BLaER1 (cell line): ENCODE results near the gene NFE2L1.
A peak's percentile ranks its signal among the peaks of the same experiment; 100 is the strongest.

Experiments
- H3K27ac ChIP-seq: shearing (Covaris generic); formaldehyde crosslinking; 2 replicates; pipeline ENCODE4 v1.8.1; 2022
- H3K27me3 ChIP-seq: shearing (Covaris generic); formaldehyde crosslinking; 2 replicates; pipeline ENCODE4 v1.8.1; 2022
- H3K36me3 ChIP-seq: shearing (Covaris generic); formaldehyde crosslinking; 2 replicates; pipeline ENCODE4 v1.8.1; 2022
- H3K4me1 ChIP-seq: shearing (Covaris generic); formaldehyde crosslinking; 2 replicates; pipeline ENCODE4 v1.8.1; 2022
- H3K4me2 ChIP-seq: shearing (Covaris generic); formaldehyde crosslinking; 2 replicates; pipeline ENCODE4 v1.8.1; 2022
- H3K4me3 ChIP-seq: shearing (Covaris generic); formaldehyde crosslinking; 2 replicates; pipeline ENCODE4 v1.8.1; 2022
- H3K9ac ChIP-seq: shearing (Covaris generic); formaldehyde crosslinking; 2 replicates; pipeline ENCODE4 v1.8.1; 2022
- H3K9me3 ChIP-seq: shearing (Covaris generic); formaldehyde crosslinking; 2 replicates; pipeline ENCODE4 v1.8.1; 2022
- H4K20me1 ChIP-seq: shearing (Covaris generic); formaldehyde crosslinking; 2 replicates; pipeline ENCODE4 v1.8.1; 2022
- Cebpa-rat ChIP-seq: shearing (Covaris generic); IDR thresholded peaks from 2 replicates; pipeline ENCODE4 v1.8.1; 2022

The NFE2L1 gene

DNA sequence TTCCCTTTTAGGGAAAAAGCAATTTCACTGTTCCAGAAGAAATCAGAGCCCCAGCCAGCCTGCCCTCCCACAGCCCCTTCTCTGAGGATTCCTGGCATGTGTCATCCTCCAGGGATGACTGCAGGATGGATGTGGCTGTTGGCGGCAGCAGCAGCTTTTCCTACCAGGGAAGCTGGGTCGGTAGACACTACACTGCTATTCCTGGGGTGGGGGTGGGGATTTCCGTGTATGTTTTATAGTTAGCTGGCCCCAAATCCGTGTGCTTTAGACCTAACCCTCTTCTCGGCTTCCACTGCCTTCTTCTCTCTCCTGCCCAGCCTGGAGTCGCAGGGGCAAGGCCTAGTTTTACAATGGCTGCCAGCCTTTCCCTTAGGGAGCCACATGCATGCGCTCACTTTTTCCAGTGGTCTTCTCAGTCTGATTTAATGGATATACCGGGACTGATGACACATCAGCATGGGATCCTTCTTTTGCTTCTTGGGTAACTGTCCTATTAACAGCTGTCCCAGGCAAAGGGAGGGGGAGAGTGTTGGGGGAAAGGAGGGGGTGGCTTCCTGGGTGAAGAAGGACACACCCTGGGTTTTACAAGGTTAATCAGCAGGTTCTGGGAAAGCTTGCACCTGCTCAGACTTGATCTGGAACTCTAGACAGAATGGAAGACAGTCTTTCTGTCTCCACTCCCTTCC lies 2.7 kb upstream of the NFE2L1 start:
- Histone ChIP-seq H3K4me3 (no peak overlapping the region), H3K4me2 (no peak overlapping the region), H3K9me3 (no peaks in the 10 kb centered on the region), H3K27ac (no peak overlapping the region), H3K27me3 (no peaks in the 10 kb centered on the region), H3K36me3 (peaks cover 5% of the 10 kb centered on the region), H3K9ac (no peak overlapping the region), H3K4me1 (peaks cover 42% of the 10 kb centered on the region), H4K20me1 (peaks cover 19% of the 10 kb centered on the region)
- no peak for TF ChIP-seq Cebpa-rat

- peak overlapping the region; percentile 76 for H3K4me2 ChIP-seq
- H3K27ac ChIP-seq: no peak overlapping the region
- peaks cover 27% of the 10 kb centered on the region for H4K20me1 ChIP-seq
- H3K9me3 ChIP-seq: no peaks in the 10 kb centered on the region
- H3K9ac ChIP-seq: no peak overlapping the region
- peaks cover 13% of the 10 kb centered on the region for H3K36me3 ChIP-seq
- no peaks in the 10 kb centered on the region for H3K27me3 ChIP-seq
- no peak overlapping the region for H3K4me3 ChIP-seq
- TF ChIP-seq Cebpa-rat: no peak
- peaks cover 51% of the 10 kb centered on the region for H3K4me1 ChIP-seq
These were observed 1.9 kb upstream of the NFE2L1 start for GRCh38 chr17:48046296-48046695.

GRCh38 chr17:48047113-48047740 lies 932 bp upstream of the NFE2L1 start:
- H3K4me3 ChIP-seq: peak overlapping the region; percentile 89
- H3K36me3 ChIP-seq: peaks cover 22% of the 10 kb centered on the region
- peaks cover 60% of the 10 kb centered on the region for H3K4me1 ChIP-seq
- H4K20me1 ChIP-seq: peaks cover 36% of the 10 kb centered on the region
- H3K9ac ChIP-seq: peak overlapping the region; percentile 74
- peak overlapping the region; percentile 89 for H3K27ac ChIP-seq
- no peaks in the 10 kb centered on the region for H3K27me3 ChIP-seq
- no peak for TF ChIP-seq Cebpa-rat
- peak overlapping the region; percentile 76 for H3K4me2 ChIP-seq
- H3K9me3 ChIP-seq: no peaks in the 10 kb centered on the region

DNA sequence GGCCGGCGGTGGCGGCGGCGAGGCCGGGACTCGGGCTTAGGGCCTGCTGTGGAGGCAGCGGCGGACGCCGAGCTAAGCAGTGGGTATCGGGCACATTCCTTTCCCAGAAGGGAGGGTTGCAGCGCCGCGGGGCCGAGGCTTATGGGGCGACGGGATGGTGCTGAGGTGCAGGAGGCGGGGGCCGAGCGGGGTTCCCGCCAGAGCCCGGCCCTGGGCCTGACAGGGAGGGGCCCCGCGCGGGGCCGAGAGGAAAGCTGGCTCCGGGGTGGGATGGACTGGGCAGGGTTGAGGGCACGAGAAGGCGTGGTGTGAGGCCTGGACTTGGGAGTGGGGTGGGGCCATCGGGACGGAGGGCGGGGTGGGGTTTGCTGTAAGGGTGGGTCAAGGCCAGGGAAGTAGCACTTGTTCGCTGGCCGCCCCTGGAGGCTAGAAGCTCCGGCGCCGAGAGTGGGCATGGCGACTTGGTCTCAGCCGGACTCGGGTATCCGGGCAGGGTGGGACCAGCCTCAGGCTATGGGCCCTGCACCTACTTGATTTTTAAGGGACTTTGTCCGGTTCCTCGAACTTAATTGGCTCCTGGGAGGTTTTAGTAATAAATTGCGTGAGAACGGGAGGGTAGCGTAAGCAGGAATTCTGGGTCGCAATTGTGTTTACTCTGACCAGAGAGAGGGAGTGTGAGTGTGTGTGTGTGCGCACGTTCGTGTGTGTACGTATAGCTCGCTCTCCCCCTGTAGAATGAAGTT lies 396 bp downstream of the NFE2L1 start:
- Histone ChIP-seq H3K9ac (peak overlapping the region; percentile 91), H3K4me1 (peaks cover 65% of the 10 kb centered on the region), H3K4me2 (peak overlapping the region; percentile 94), H3K36me3 (peaks cover 36% of the 10 kb centered on the region), H3K9me3 (no peaks in the 10 kb centered on the region), H4K20me1 (peaks cover 50% of the 10 kb centered on the region), H3K27ac (peak overlapping the region; percentile 88), H3K27me3 (no peaks in the 10 kb centered on the region), H3K4me3 (peak overlapping the region; percentile 89)
- TF ChIP-seq Cebpa-rat: no peak

DNA sequence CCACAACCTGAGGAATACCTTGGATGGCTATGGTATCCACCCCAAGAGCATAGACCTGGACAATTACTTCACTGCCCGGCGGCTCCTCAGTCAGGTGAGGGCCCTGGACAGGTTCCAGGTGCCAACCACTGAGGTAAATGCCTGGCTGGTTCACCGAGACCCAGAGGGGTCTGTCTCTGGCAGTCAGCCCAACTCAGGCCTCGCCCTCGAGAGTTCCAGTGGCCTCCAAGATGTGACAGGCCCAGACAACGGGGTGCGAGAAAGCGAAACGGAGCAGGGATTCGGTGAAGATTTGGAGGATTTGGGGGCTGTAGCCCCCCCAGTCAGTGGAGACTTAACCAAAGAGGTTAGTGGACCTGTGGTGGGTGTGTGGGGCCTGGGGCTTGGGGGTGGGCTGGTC lies 3.1 kb downstream of the NFE2L1 start:
- Histone ChIP-seq H3K4me3 (no peak overlapping the region), H3K4me1 (peaks cover 80% of the 10 kb centered on the region), H3K27ac (no peak overlapping the region), H4K20me1 (peaks cover 76% of the 10 kb centered on the region), H3K36me3 (peaks cover 60% of the 10 kb centered on the region), H3K9ac (0 out of 2 replicates have a peak overlapping the region, but pooled peaks have one; percentile 91), H3K4me2 (peak overlapping the region; percentile 94), H3K9me3 (no peaks in the 10 kb centered on the region), H3K27me3 (no peaks in the 10 kb centered on the region)
- TF ChIP-seq Cebpa-rat: no peak

DNA sequence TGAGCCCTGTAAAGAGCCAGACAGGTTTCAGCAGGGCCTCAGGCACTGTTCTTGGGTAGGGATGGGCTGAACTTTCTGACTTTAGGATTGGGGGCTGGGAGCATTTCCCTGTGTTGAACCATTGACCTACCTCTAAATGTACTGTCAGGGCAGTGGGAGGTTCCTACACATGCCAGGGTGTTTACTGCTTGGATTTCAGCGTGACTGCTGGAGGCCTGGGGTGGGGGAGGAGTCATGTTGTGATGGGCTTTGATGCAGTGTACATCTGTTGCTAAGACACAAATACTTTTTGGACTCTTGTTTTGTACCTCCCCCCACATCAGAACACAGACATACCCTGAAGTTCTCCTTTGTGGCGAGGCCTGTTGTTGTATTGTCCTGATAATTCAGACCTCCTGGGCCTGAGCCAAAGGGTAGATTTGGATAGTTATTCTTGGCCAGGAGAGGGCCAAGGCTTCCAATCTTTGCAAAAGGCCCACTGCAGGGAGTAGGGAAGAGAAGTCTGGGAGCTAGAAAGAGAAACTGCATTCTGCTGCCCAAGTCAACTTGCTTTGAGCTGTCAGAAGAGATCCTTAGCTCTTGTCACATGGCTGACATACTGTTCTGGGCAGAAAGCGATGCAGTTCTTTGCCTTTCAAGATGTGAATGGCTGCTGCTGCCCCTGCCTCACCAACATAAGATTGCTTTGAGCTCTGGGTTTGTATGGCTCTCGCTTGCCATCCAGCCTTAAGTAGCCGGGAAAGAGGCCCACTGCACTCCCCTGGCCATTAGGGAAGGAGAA lies 3.7 kb downstream of the NFE2L1 start:
- H3K27me3 ChIP-seq: no peaks in the 10 kb centered on the region
- TF ChIP-seq Cebpa-rat: no peak
- H3K4me3 ChIP-seq: no peak overlapping the region
- H3K36me3 ChIP-seq: peaks cover 66% of the 10 kb centered on the region
- H4K20me1 ChIP-seq: peaks cover 82% of the 10 kb centered on the region
- peak overlapping the region; percentile 91 for H3K9ac ChIP-seq
- no peaks in the 10 kb centered on the region for H3K9me3 ChIP-seq
- H3K27ac ChIP-seq: no peak overlapping the region
- peak overlapping the region; percentile 94 for H3K4me2 ChIP-seq
- H3K4me1 ChIP-seq: peaks cover 74% of the 10 kb centered on the region

- Histone ChIP-seq H4K20me1 (peaks cover 95% of the 10 kb centered on the region), H3K27me3 (no peaks in the 10 kb centered on the region), H3K4me2 (peak overlapping the region; percentile 94), H3K9ac (peak overlapping the region; percentile 91), H3K9me3 (no peaks in the 10 kb centered on the region), H3K36me3 (peaks cover 79% of the 10 kb centered on the region), H3K27ac (peak overlapping the region; percentile 30; the same call in 1 of the 2 replicates), H3K4me3 (no peak overlapping the region), H3K4me1 (peaks cover 69% of the 10 kb centered on the region)
- no peak for TF ChIP-seq Cebpa-rat
These were observed 5.0 kb downstream of the NFE2L1 start for GRCh38 chr17:48052956-48053757.

GRCh38 chr17:48053758-48054237 lies 5.6 kb downstream of the NFE2L1 start:
- Histone ChIP-seq H3K4me2 (peak overlapping the region; percentile 94), H3K36me3 (peaks cover 85% of the 10 kb centered on the region), H3K4me3 (no peak overlapping the region), H3K4me1 (peaks cover 69% of the 10 kb centered on the region), H4K20me1 (peaks cover 99% of the 10 kb centered on the region), H3K27me3 (no peaks in the 10 kb centered on the region), H3K9me3 (no peaks in the 10 kb centered on the region), H3K9ac (peak overlapping the region; percentile 45), H3K27ac (peak overlapping the region; percentile 30; the same call in 1 of the 2 replicates)
- TF ChIP-seq Cebpa-rat: no peak
